ENCODE data around the gene ERICH6B.

Gene ERICH6B

DNA sequence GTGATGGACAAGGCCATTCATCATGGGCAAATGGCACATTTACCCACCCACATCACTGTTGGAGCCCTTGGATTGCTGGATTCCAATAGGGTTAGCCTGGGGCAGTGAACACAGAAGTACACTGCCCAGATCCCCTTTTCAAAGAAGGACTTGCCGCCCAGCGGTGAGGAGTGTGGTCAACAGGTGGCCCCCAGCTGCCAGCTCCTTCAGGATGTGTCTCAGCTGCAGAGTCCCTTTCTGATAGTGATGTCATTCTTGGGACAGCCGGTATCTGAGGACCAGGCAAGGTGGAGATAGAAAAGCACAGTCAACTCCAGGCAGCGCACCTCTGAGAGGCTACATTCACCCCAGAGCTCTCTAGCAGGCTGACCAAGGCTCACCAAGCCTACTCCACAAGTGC lies 16.9 kb downstream of the ERICH6B start:
- no peak for DNase-seq

DNA sequence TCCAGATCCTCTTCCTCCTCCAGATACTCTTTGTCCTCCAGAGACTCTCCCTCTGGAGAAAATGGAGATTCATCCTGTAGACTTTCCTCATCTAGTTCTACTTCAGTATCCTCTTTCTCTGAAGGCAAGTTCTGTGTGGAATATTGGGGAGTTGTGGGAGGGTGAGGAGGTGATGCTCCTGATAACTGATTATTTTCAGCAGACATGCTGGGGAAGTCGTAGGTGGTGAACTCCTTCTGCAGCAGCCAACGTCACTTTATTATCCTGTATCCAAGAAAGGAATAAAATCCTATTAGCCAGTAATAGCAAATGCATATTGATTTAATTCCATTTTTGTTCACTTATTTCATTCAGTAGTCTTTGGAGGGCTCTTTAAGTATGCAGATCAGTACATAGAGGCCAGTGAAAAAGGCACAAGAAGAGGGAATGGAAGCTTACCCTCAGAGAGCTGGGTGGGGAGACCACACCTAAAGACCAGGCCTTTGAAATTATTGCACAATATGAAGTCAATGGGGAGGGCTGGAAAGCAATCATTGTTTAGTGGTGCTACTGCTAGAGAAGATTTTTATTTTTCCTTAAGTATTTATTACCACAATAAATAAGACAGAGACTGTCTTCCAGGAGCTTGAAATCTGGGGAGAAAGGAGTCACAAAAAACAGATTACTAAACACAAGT lies 18.6 kb downstream of the ERICH6B start:
- no peak for DNase-seq

DNA sequence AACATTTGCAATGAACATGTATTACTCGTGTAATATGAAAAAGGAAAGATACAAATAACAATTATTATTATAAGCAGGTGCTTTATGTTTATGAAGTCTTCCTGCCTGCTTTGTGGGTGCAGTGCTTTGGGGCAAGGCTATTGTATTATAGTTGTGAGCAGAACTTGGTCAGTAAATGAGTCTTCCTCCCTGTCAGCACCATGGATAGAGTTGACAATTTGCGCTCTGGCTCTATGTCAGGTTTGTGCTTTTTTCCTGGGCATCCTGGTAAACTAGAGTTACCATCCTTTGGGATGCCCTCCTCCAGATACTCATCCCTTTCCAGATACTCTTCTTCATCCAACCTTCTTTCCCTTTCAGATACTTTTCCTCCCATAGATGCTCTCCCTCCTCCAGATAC lies 19.6 kb downstream of the ERICH6B start:
- DNase-seq = no peak

DNA sequence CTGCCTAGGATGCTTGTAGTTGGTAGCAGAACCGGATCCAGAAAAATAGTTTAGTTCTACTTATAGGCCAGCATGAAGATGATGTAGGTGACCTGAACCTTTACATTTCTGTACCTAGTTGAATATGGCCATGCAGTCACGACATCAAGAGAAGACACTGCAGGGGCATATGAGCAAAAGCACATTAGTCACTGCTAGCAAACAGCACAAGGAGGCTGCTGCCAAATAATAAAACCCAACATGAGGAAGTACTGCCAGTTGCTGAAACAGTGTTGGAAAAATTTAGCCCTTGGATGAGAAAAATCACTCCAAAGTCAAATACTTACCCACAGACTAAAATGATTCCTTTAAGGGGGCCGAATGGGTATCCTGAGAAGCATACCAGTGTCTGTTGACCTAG lies 20.8 kb downstream of the ERICH6B start:
- no peak for DNase-seq

DNA sequence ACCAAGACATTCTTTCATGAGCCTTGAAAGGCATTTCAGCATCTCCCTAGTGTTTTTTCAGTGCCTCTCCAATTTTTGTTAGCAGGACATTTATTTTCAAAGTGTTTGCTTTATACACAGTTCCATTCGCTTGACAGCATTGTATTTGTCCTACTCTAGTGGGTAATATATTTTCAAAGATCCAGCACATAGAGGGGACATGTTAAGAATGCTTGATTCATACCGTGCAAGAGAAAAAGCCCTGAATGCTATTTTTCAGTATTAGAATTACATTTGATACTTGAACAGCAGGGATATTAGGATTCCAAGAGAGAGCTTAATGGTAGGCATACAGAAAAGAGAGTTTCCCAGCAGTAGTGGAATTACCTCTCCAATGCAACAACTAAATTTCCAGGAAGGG lies 21.3 kb downstream of the ERICH6B start:
- no peak for DNase-seq

DNA sequence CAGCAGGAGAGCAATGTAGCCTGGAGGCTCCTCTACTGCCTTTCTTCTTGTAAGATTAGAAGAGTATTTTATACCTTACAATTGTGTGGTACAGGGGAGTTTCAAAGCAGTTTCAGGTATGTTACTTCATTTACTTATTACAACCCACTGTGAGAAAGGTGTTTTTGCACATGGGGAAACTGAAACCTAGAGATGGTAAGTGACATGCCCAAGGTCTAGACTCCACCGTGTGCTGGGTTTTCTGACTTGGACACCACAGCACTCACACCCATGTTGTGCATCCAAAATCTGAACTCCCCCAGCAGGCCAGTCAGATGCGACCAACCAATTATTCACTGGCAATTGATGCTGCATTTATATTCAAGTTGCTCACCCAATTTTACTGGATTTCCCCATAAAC lies 22.8 kb downstream of the ERICH6B start:
- DNase-seq = no peak

DNA sequence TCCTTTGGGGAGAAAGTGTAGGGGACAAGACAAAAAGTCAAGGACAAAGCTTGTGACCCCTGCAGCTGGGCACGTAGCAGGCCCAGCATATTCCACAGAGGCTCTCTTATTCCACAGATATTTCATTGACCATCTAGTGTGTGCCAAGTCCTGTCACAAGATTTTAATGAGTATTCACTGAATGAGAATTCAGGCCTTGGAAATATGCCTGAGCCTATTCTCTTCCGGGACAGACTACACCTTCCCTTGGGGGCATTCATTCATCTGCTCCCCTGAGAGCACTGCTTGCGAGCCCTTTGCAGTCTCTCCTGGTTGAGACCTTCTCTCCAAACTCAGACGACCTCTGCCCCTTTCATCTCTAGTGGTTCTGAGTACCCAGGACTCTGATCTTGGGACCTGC lies 25.5 kb downstream of the ERICH6B start:
- no peak for DNase-seq

DNA sequence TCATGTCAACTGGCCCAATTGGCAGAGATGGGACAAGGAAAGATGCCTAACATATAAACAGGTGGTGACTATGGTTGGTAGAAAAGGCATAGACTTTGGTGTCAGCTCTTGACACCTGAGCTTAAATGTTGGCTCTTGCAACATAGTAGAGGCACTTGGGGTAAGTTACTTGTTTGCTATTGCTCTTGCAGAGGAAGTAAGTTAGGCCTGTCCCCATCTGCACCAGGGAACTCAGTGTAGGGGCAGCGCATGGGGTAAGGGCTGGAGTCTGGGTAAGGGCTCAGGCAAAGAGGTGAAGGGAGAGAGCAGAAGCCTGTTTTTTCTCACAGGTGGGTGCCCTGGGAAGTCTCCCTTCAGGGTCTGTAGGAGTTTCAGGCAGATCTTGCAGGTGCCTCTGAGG lies 27.6 kb downstream of the ERICH6B start:
- no peak for DNase-seq

DNA sequence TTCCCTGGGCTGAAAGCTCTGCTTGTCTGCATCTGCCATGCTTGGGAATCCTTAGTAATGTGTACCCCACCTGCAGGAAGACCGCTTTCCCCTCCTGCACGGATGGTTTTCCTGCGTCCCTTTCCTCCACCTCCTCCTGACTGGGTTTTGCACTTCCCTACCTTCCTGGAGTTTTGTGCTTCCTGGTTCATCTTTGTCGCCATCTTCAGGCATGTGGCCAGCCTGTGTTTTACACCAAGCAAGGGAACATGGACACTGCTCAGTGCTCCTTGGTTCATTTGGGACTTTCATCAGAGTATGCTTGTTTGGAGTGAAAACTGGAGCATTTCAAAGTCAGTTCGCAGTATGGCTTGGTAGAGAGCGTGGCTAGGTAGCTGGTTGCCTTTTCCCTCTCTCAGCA lies 30.7 kb downstream of the ERICH6B start:
- DNase-seq = no peak

DNA sequence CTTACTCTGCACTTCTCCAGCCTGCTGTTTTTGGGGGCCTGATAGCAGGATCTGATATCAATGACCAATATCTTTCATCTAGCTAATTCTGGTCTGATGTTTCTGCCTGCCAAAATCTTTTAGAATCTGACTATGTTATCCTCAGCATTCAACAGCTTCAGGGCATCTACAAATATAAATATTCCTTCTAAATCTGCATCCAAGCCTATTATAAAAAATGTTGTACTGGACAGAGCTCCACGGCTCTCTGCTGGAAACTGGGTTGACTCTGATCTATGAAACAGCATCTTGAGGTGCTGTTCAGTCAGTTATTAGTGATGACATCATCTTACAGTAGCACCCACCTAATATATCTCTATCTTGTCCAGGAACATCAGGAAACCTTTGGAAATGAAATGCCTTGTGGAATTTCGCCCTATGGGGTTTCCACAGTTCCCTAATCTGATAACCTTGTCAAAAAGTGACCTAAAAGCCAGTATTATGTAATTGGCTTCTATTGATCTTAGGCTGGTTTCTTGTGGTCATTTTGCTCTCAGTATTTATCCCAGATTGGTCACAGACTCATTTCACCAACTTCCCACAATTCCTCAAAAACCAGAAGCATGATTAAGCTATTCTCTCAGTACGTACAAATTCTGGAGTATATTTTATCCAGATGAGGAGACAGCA lies 33.0 kb downstream of the ERICH6B start:
- DNase-seq = no peak

DNA sequence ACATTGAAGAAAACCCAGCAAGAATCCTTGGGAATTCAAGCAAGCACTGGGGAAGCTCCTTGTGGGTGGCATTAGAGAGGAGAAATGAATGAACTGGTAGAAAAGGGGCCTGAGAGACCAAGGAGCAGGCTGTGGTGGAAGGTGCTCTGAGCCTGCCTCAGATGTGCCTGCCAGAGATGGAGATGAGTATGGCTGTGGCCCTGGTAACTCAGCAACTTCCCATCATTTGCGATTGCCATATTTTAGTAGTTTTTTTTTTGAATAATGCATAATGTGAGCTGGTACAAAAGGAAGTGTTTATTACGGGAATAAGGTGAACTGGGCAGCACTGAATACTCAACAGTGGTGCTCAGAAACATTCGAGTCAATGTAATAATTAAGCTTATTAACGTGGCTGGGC lies 39.1 kb downstream of the ERICH6B start:
- no peak for DNase-seq

DNA sequence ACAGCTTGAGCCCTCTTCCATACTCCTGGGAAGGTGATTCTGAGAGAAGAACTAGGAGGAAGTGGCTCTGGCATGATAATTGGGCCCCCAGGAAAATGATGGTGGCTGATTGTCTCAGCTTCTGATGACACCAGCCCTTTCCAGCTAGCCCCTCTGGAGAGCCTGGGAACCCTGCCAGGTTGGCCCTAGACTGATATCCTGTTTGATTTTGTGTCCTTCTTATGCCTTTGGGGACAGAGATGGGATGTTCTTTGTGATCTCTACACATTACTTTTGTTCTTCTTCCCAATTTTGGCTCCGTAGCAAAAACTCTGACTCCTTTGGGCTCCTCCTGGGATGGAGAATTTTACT lies 39.7 kb downstream of the ERICH6B start:
- DNase-seq = no peak

DNA sequence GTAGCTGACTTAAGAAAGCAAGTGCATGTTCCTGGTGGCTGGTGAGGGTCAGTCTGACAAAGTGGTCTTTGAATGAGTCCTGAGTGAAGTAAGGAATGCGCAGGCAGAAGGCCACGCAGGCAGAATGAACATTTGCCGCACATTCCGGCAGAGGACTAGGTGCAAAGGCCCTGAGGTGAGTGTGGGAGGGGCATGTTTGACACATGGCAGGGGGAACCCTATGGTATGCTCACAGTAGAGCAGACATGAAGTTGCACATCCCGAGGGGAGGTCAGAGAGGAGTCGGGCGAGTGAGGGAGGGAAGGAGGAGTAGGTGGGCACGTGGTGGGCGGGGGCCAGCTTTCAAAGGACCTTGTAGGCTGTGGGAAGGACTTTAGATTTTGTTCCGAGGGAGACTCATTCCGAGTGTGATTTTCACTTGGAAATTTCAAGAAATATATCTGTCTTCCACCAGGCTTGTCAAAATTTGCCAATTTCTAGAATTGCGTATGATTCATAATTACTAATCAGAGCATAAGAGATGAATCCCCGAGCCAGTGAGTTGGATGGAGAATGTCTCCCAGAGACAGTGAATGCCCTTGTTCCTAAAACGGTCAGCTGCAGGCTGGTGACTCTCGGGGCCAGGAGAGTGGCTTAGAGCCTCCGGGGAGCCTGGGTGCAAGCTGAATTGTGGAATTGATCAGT lies 40.3 kb downstream of the ERICH6B start:
- no peak for DNase-seq

DNA sequence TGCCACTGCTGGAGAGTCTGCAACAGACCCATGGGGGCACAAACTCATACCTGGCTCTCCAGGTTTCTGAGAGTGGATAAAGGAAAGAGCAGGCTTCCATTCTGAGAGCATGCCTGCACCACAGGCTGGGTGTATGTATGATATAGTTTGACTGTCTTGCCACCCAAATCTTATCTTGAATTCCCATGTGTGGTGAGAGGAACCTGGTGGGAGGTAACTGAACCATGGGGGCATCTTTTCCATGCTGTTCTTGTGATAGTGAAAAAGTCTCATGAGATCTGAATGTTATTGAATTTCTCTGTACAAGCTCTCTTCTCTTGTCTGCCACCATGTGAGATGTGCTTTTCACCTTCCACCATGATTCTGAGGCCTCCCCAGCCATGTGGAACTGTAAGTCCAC lies 50.2 kb downstream of the ERICH6B start:
- no peak for DNase-seq

DNA sequence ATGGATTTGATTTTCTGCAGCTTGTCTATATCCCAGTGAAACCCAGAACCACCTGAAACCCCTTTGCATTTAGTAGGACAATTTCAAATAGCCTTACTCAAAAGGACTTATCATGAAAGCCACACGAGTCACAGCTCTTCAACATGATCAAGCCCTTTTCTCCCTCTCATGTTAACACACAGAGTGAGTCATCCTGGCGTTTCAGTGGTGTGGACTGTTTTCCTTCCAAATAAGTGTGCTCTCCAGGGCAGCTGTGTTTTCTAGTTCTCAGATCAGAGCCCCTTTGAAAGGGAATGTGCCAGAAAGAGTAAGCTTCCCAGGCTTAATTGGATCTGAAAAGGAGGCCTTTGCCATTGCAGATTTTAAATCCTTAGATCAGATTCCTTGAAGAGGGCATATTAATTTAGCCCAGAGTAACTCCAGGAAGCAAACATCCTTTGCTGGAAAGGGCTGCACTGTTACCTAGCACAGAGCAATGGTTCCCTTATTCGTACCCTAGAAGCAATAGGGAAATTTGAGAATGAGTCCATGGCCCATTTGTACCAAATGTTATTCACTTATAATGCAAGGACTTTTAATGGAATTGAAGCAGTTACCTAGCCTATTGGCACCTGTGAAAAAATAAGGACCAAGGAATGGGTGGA lies 51.3 kb downstream of the ERICH6B start:
- DNase-seq = peak; percentile 43

DNA sequence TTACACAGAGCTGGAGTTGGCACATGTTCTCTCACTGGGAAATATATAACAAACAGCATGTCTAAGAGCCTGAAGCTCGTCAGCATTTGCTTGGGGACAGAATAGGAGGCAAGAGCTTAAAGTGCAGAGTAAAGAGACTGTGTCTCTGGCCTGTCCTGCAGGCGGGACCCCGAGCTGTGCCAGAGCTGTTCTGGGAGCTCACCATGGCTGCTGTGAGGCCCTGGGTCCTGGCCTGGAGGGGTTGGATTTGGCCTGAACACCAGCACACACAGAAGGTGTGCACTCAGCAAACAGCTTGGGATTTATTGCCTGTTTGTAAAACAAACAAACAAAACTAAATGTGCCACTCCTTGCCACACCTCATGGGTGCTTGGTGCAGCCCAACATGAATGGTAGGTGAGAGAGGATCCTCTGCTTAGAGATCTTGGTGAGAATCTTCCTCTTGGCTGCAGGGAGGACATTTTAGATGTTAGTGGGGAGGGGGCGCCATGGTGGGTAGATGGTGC lies 60.9 kb downstream of the ERICH6B start:
- DNase-seq = no peak

DNA sequence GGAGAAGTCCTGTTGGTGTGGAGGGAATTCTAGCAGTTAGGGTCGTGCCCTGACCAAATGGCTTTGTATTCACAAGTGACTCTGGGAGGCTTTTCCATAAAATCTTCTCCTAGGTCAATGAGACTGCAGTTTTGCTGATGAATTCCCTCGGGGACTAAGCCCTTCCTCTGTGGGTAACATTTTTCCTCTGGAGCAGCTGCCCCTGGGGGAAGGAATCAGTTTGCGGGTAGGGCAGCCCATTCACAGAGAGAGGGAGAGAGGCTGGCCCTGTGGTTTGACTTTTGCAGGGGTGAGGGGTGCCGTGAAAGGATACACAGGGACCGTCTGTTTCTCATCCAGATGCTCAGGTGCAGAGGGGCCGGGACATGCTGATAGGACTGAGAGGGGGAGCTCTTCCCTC lies 67.3 kb downstream of the ERICH6B start:
- peak; percentile 16 for DNase-seq

DNA sequence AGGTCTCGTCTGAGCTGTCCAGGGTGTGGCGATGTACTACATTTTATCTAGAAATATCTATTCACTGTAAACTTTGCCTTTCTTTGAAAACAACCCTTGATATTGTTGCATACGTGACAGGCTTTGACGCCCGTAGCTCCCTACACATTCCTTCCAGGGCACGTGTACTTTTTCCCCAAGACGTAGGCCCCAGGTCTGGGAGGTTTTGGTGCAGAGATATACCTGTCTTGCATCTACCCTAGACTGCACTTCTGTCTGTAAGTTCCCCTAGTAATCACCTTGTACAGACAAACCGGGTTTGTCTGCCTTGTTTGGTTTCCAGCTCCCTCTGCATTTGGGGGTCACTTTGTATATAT lies 69.2 kb downstream of the ERICH6B start:
- DNase-seq = no peak

DNA sequence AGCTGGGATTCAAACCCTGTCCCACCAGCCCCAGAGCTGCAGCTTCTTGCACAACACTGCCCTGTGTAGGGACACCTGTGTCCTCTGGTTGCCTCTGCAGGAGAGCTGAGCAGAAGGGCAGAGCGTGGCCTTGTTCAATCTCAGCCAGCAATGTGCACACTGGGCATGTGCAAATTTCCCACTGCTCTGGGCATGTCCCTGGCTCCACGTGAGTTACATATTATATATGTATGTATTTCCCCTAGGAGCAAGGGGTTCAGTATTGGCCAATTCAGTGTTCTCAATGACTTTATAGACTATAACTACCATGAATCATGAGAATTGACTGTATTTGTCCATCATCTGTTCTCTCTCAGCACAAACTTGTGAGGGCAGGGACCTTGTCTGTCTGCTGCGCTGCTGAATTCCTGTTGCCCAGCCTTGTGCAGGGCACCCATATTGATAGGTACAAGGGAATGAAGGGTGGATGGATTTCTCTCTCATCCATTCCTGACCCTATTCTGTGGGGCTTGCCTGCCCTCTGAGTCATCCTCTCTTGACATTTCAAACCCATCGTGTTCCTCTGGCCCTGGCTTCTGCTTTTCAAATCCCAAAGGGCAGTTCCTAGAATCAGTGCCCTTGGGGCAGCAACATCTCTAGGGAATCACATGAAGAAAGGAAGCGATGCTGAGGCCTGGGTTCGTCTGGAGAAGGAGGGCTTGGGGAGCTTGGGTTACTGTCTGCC lies 69.7 kb downstream of the ERICH6B start:
- no peak for DNase-seq

DNA sequence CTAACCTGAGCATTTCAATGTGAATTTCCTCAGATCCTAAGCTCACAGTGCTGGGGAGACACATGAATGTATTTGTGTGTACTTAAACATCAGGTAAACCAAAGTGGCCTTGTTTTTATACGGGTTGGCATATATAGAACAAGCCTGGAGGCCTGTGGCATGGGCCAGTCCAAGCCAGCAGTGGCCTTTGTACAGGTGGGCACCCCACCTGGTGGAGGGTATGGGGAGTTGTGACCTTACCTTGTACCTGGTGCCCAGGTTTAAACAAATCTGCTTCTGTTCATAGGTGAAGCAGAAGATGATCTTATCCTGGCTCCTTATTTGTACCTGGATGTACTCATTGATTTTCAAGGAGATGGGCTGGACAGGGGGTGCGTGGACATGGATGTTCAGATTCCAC lies 71.0 kb downstream of the ERICH6B start:
- DNase-seq = no peak

DNA sequence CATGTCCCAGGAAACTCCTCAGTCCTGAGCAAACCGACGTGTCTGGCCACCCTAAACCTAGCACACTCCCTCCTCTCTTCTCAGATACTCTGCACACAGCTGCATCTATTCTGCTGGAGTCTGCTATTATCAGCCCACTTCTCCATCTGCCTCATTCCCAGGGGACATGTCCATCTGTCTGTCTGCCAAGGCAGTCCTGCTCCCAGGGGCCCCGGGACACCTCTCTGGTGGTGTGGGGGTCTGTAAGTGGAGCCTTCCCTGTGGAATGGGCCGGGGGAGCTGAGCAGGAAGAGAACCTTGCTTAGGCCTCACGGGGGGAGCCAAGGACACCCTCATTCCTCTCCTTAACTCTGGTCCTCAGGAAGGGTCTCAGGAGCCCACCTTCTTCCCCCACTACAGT lies 72.7 kb downstream of the ERICH6B start:
- no peak for DNase-seq

DNA sequence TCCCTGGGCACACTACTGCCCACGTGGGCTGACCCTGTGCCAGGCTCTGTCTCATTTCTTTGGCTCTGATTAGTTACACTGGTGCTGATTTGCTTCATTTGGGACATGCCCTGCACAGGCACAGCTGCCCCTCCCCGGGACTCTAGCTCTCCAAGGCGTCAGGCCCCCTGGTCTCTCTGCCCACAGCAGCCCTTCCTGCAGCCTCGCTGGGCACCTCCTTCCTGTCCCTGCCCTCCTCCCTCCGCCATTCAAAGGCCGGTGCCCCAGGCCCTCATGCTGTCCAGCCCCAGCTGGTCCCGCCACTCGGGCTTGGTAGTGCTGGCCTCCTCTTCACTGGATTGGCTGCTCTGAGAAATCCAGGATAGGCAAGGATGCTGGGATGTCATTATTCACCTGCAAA lies 73.1 kb downstream of the ERICH6B start:
- no peak for DNase-seq

DNA sequence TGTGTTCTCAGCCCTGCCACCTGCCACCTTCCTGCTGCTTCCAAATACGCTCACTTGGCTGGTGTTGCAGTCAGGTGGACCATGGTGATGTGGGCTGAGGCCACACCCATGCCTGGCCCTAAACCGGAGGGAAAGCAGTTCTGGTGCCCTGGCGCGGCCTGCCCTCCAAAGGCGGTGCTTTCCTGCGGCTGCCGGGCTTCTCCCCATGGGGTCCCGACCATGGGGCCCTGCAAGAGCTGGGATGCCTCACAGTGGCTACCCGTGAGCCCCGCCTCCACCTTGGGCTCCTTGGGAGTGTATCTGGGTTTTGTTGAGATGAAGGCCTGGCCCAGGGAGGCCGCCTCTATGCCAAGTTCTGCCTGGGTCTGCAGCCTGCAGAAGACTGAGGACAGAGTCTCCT lies 73.7 kb downstream of the ERICH6B start:
- no peak for DNase-seq
